ENCODE results near the gene OR8I2. TPM values are rescaled to one million over a fixed set of nuclear protein-coding genes. Genes with fewer than 3 reads are reported as not detected.
"Not testable (repeated sequence)": the region's sequence is repeated elsewhere in the genome, so short reads cannot be mapped to it uniquely, and the experiment has no call there.

The OR8I2 gene
- polyA plus RNA-seq, 3 donors, result not detected

- WGBS (ENCODE audit: insufficient coverage), result 90% methylated on average over 2 of the region's 6 CpGs
- Mint-ChIP-seq H3K9me3 (peaks cover 0 to 8% (median 0%) of the 10 kb centered on the region in 7 donors), H3K27ac (no peak within 1 kb of the TSS), H3K4me3 (no peak within 1 kb of the TSS), H3K27me3 (ENCODE audit: low read depth in 3 of 3) (peaks cover 0 to 2% (median 0%) of the 10 kb centered on the region in 3 donors), H3K4me1 (no peaks in the 10 kb centered on the region), H3K36me3 (no peaks in the 10 kb centered on the region)
- no peak within 1 kb of the TSS for H2AFZ ChIP-seq (ENCODE audit: insufficient read depth, low read depth, low read length, poor library complexity, severe bottlenecking)
- DNase-seq, result no peak
- no peaks in the 10 kb centered on the region for H3K27me3 ChIP-seq (ENCODE audit: control insufficient read depth in 2 of 2, insufficient read depth in 2 of 2, low read length in 2 of 2)
- no peak within 1 kb of the TSS for H3K9ac ChIP-seq (ENCODE audit: insufficient read depth, low read length, poor library complexity, severe bottlenecking)
- H3K4me3 ChIP-seq (replicated peaks in 1 of 3; ENCODE audit: low read depth in 2 of 3, low read length in 3 of 3), result no peak within 1 kb of the TSS
- no peak within 1 kb of the TSS for H3K27ac ChIP-seq (ENCODE audit: low read depth in 1 of 2, low read length in 2 of 2)
- H3K9me3 ChIP-seq (replicated peaks in 1 of 2; ENCODE audit: control insufficient read depth in 1 of 2, insufficient read depth in 1 of 2, low read length in 2 of 2), result peaks cover 0 to 11% of the 10 kb centered on the region in 2 donors
- no peaks in the 10 kb centered on the region for H4K20me1 ChIP-seq (ENCODE audit: insufficient read depth, low read length)
- no peak within 1 kb of the TSS for H3K4me2 ChIP-seq (replicated peaks; ENCODE audit: extremely low read depth, low read length, poor library complexity, severe bottlenecking)
- no peaks in the 10 kb centered on the region for H3K79me2 ChIP-seq (ENCODE audit: insufficient read depth, low read length)
- no peak for TF ChIP-seq CTCF (IDR thresholded peaks at IDR 0.05)
- H3K36me3 ChIP-seq (replicated peaks in 1 of 2; ENCODE audit: control insufficient read depth in 1 of 2, insufficient read depth in 2 of 2, low read length in 2 of 2), result no peaks in the 10 kb centered on the region
- H3K4me1 ChIP-seq (ENCODE audit: control insufficient read depth in 1 of 2, insufficient read depth in 2 of 2, low read length in 2 of 2), result no peaks in the 10 kb centered on the region
- intact Hi-C loops (cut with micrococcal nuclease), result no loop called here
Observed at GRCh38 chr11:56122073-56122472, 29.0 kb downstream of the OR8I2 start, which contains the start of gene OR8H3. Gene OR8H3, plus strand, starts transcription at chr11:56122373. Its CDS starts 0 bp downstream, at chr11:56122373.

- H3K4me1 ChIP-seq (ENCODE audit: control insufficient read depth in 1 of 2, insufficient read depth in 2 of 2, low read length in 2 of 2), result no peaks in the 10 kb centered on the region
- no peaks in the 10 kb centered on the region for H3K27me3 ChIP-seq (ENCODE audit: control insufficient read depth in 2 of 2, insufficient read depth in 2 of 2, low read length in 2 of 2)
- no peak for TF ChIP-seq CTCF (IDR thresholded peaks at IDR 0.05)
- no peak within 1 kb of the TSS for H3K4me3 ChIP-seq (replicated peaks in 1 of 3; ENCODE audit: low read depth in 2 of 3, low read length in 3 of 3)
- H4K20me1 ChIP-seq (ENCODE audit: insufficient read depth, low read length), result no peaks in the 10 kb centered on the region
- peaks cover 1 to 13% (median 7%) of the 10 kb centered on the region in 7 donors for H3K9me3 Mint-ChIP-seq
- H3K27me3 Mint-ChIP-seq (ENCODE audit: low read depth in 3 of 3), result no peaks in the 10 kb centered on the region
- peak within 1 kb of the TSS in 1 of 7 donors; percentile 57 for H3K27ac Mint-ChIP-seq
- H3K36me3 Mint-ChIP-seq, result no peaks in the 10 kb centered on the region
- H3K9ac ChIP-seq (ENCODE audit: insufficient read depth, low read length, poor library complexity, severe bottlenecking), result no peak within 1 kb of the TSS
- H3K27ac ChIP-seq (ENCODE audit: low read depth in 1 of 2, low read length in 2 of 2), result no peak within 1 kb of the TSS
- no peak for DNase-seq
- no peak within 1 kb of the TSS for H3K4me3 Mint-ChIP-seq
- no peaks in the 10 kb centered on the region for H3K79me2 ChIP-seq (ENCODE audit: insufficient read depth, low read length)
- no peak within 1 kb of the TSS for H2AFZ ChIP-seq (ENCODE audit: insufficient read depth, low read depth, low read length, poor library complexity, severe bottlenecking)
- no peaks in the 10 kb centered on the region for H3K4me1 Mint-ChIP-seq
- H3K9me3 ChIP-seq (replicated peaks in 1 of 2; ENCODE audit: control insufficient read depth in 1 of 2, insufficient read depth in 1 of 2, low read length in 2 of 2), result peaks cover 5 to 7% of the 10 kb centered on the region in 2 donors
- H3K36me3 ChIP-seq (replicated peaks in 1 of 2; ENCODE audit: control insufficient read depth in 1 of 2, insufficient read depth in 2 of 2, low read length in 2 of 2), result no peaks in the 10 kb centered on the region
- intact Hi-C loops (cut with micrococcal nuclease), result no loop called here
- no peak within 1 kb of the TSS for H3K4me2 ChIP-seq (replicated peaks; ENCODE audit: extremely low read depth, low read length, poor library complexity, severe bottlenecking)
Observed at GRCh38 chr11:56140151-56140661, 47.1 kb downstream of the OR8I2 start, which contains the start of gene OR8J3. Gene OR8J3, minus strand, starts transcription at chr11:56140201. Its CDS starts 2,483 bp downstream, at chr11:56137718.

- H3K9me3 Mint-ChIP-seq, result peaks cover 0 to 14% (median 8%) of the 10 kb centered on the region in 7 donors
- H3K27me3 ChIP-seq (ENCODE audit: control insufficient read depth in 2 of 2, insufficient read depth in 2 of 2, low read length in 2 of 2); H3K4me3 Mint-ChIP-seq; H3K27ac ChIP-seq (ENCODE audit: low read depth in 1 of 2, low read length in 2 of 2); H3K4me1 ChIP-seq (ENCODE audit: control insufficient read depth in 1 of 2, insufficient read depth in 2 of 2, low read length in 2 of 2); H2AFZ ChIP-seq (ENCODE audit: insufficient read depth, low read depth, low read length, poor library complexity, severe bottlenecking); DNase-seq; H3K79me2 ChIP-seq (ENCODE audit: insufficient read depth, low read length); H3K27me3 Mint-ChIP-seq (ENCODE audit: low read depth in 3 of 3); H4K20me1 ChIP-seq (ENCODE audit: insufficient read depth, low read length); H3K4me3 ChIP-seq (replicated peaks in 1 of 3; ENCODE audit: low read depth in 2 of 3, low read length in 3 of 3); H3K9ac ChIP-seq (ENCODE audit: insufficient read depth, low read length, poor library complexity, severe bottlenecking); H3K36me3 Mint-ChIP-seq; H3K4me1 Mint-ChIP-seq; H3K27ac Mint-ChIP-seq; H3K36me3 ChIP-seq (replicated peaks in 1 of 2; ENCODE audit: control insufficient read depth in 1 of 2, insufficient read depth in 2 of 2, low read length in 2 of 2); H3K4me2 ChIP-seq (replicated peaks; ENCODE audit: extremely low read depth, low read length, poor library complexity, severe bottlenecking); intact Hi-C loops (cut with micrococcal nuclease): not testable (repeated sequence)
- peaks cover 6 to 13% of the 10 kb centered on the region in 2 donors for H3K9me3 ChIP-seq (replicated peaks in 1 of 2; ENCODE audit: control insufficient read depth in 1 of 2, insufficient read depth in 1 of 2, low read length in 2 of 2)
- 98% methylated on average over 13 of the region's 30 CpGs for WGBS (ENCODE audit: insufficient coverage)
Observed at GRCh38 chr11:56143681-56144080, 50.6 kb downstream of the OR8I2 start.

All from CD14-positive monocyte (primary cell).